ENCODE results near the gene ZFAND6. TPM values are rescaled to one million over a fixed set of nuclear protein-coding genes. Genes with fewer than 3 reads are reported as not detected.
"Not testable (repeated sequence)": the region's sequence is repeated elsewhere in the genome, so short reads cannot be mapped to it uniquely, and the experiment has no call there.

ZFAND6 gene
- total RNA-seq, 2 donors from 2014 or later: 85.1 to 146 TPM

- H3K36me3 ChIP-seq: no peaks in the 10 kb centered on the region
- peak; percentile 94 for DNase-seq (ENCODE audit: low spot score)
- no peaks in the 10 kb centered on the region for H3K27me3 ChIP-seq
- H3K4me1 ChIP-seq: peaks cover 0 to 18% of the 10 kb centered on the region in 2 donors
- peak overlapping the region; percentile 80 to 84 for H3K27ac ChIP-seq
- TF ChIP-seq CTCF (IDR thresholded peaks at IDR 0.05): no peak
- H3K4me3 ChIP-seq: peak overlapping the region; percentile 66 to 71
- H3K9me3 ChIP-seq: no peaks in the 10 kb centered on the region
Measured at GRCh38 chr15:80152180-80152895, 92.9 kb downstream of the ZFAND6 start.

GRCh38 chr15:80152896-80153876 is 93.7 kb downstream of the ZFAND6 start, which contains the start of gene FAH:
Gene FAH, plus strand, starts transcription at chr15:80152999. Its CDS starts 56 bp downstream, at chr15:80153055.
- Histone ChIP-seq H3K27me3 (no peaks in the 10 kb centered on the region), H3K4me3 (peak within 1 kb of the TSS; percentile 66 to 71), H3K4me1 (peaks cover 0 to 18% of the 10 kb centered on the region in 2 donors), H3K36me3 (no peaks in the 10 kb centered on the region), H3K9me3 (no peaks in the 10 kb centered on the region), H3K27ac (peak within 1 kb of the TSS; percentile 80 to 84)
- no peak for TF ChIP-seq CTCF (IDR thresholded peaks at IDR 0.05)
- no peak for DNase-seq (ENCODE audit: low spot score)

GRCh38 chr15:80153900-80154299 is 94.4 kb downstream of the ZFAND6 start:
- Histone ChIP-seq H3K9me3 (no peaks in the 10 kb centered on the region), H3K4me3 (peak overlapping the region in 1 of 2 donors; percentile 71), H3K36me3 (no peaks in the 10 kb centered on the region), H3K4me1 (peaks cover 0 to 18% of the 10 kb centered on the region in 2 donors), H3K27ac (peak overlapping the region; percentile 80 to 84), H3K27me3 (no peaks in the 10 kb centered on the region)
- no peak for TF ChIP-seq CTCF (IDR thresholded peaks at IDR 0.05)
- DNase-seq (ENCODE audit: low spot score): no peak

- H3K36me3 ChIP-seq: no peaks in the 10 kb centered on the region
- peaks cover 0 to 18% of the 10 kb centered on the region in 2 donors for H3K4me1 ChIP-seq
- H3K4me3 ChIP-seq: no peak overlapping the region
- no peak for TF ChIP-seq CTCF (IDR thresholded peaks at IDR 0.05)
- no peak overlapping the region for H3K27ac ChIP-seq
- H3K9me3 ChIP-seq: no peaks in the 10 kb centered on the region
- H3K27me3 ChIP-seq: no peaks in the 10 kb centered on the region
- no peak for DNase-seq (ENCODE audit: low spot score)
Measured at GRCh38 chr15:80154336-80154735, 94.9 kb downstream of the ZFAND6 start.

GRCh38 chr15:80155001-80155377 is 95.5 kb downstream of the ZFAND6 start:
- no peak for DNase-seq (ENCODE audit: low spot score)
- Histone ChIP-seq H3K4me1 (peaks cover 0 to 18% of the 10 kb centered on the region in 2 donors), H3K4me3 (no peak overlapping the region), H3K9me3 (no peaks in the 10 kb centered on the region), H3K27me3 (no peaks in the 10 kb centered on the region), H3K27ac (peak overlapping the region in 1 of 2 donors; percentile 12), H3K36me3 (no peaks in the 10 kb centered on the region)
- no peak for TF ChIP-seq CTCF (IDR thresholded peaks at IDR 0.05)

GRCh38 chr15:80155378-80156175 is 96.1 kb downstream of the ZFAND6 start:
- peak overlapping the region in 1 of 2 donors; percentile 12 for H3K27ac ChIP-seq
- not testable (repeated sequence) for H3K36me3 ChIP-seq; H3K27me3 ChIP-seq; DNase-seq (ENCODE audit: low spot score); H3K9me3 ChIP-seq; H3K4me3 ChIP-seq
- peaks cover 0 to 23% of the 10 kb centered on the region in 2 donors for H3K4me1 ChIP-seq

Measured in right atrium auricular region (tissue), 2 donors.